ENCODE data around the gene FKBP11.

The FKBP11 gene

GRCh38 chr12:48954841-48955501 lies 29.7 kb upstream of the FKBP11 start:
- Histone ChIP-seq H3K36me3 (replicated peaks; ENCODE audit: insufficient read depth, low read length) (no peaks in the 10 kb centered on the region), H3K4me2 (ENCODE audit: low read depth, low read length) (no peak overlapping the region), H3K4me3 (ENCODE audit: low read length) (no peak overlapping the region)

GRCh38 chr12:48954061-48954460 lies 28.8 kb upstream of the FKBP11 start:
- H3K4me3 ChIP-seq (ENCODE audit: low read length) = no peak overlapping the region
- no peaks in the 10 kb centered on the region for H3K9me3 ChIP-seq (replicated peaks; ENCODE audit: insufficient read depth, low read length)
- peaks cover 60% of the 10 kb centered on the region for H3K79me2 ChIP-seq (ENCODE audit: low read length)
- no peak overlapping the region for H3K27ac ChIP-seq (ENCODE audit: low read length)
- H3K4me2 ChIP-seq (ENCODE audit: low read depth, low read length) = no peak overlapping the region
- no peak overlapping the region for H3K9ac ChIP-seq (ENCODE audit: low read length)
- no peaks in the 10 kb centered on the region for H3K36me3 ChIP-seq (replicated peaks; ENCODE audit: insufficient read depth, low read length)
- no peak for DNase-seq
- no peak overlapping the region for H2AFZ ChIP-seq (ENCODE audit: low read length)
- no peak for TF ChIP-seq CTCF (IDR thresholded peaks at IDR 0.05; ENCODE audit: low read length)
- TF ChIP-seq EZH2 (optimal IDR thresholded peaks at IDR 0.05; ENCODE audit: low read depth, low read length) = no peak
- TF ChIP-seq EZH2phosphoT487 (IDR thresholded peaks at IDR 0.05; ENCODE audit: low read length) = no peak
- no peaks in the 10 kb centered on the region for H3K27me3 ChIP-seq (replicated peaks; ENCODE audit: insufficient read depth, low read length)
- no peaks in the 10 kb centered on the region for H4K20me1 ChIP-seq (ENCODE audit: insufficient read depth, low read length)
- peaks cover 15% of the 10 kb centered on the region for H3K4me1 ChIP-seq (ENCODE audit: low read length)
- no peaks in the 10 kb centered on the region for H3K9me2 ChIP-seq (replicated peaks; ENCODE audit: insufficient read depth, low read length)
- H3F3A ChIP-seq (ENCODE audit: insufficient read depth, low read length) = no peaks in the 10 kb centered on the region; the same call in 1 of the 2 replicates

More at GRCh38 chr12:48954841-48955501, 29.7 kb upstream of the FKBP11 start:
- Histone ChIP-seq H3K4me1 (ENCODE audit: low read length) (peaks cover 15% of the 10 kb centered on the region), H3F3A (ENCODE audit: insufficient read depth, low read length) (no peaks in the 10 kb centered on the region; the same call in 1 of the 2 replicates), H3K9me3 (replicated peaks; ENCODE audit: insufficient read depth, low read length) (no peaks in the 10 kb centered on the region), H3K27me3 (replicated peaks; ENCODE audit: insufficient read depth, low read length) (no peaks in the 10 kb centered on the region), H3K9me2 (replicated peaks; ENCODE audit: insufficient read depth, low read length) (no peaks in the 10 kb centered on the region), H3K9ac (ENCODE audit: low read length) (no peak overlapping the region), H2AFZ (ENCODE audit: low read length) (no peak overlapping the region), H3K79me2 (ENCODE audit: low read length) (peaks cover 56% of the 10 kb centered on the region), H4K20me1 (ENCODE audit: insufficient read depth, low read length) (no peaks in the 10 kb centered on the region), H3K27ac (ENCODE audit: low read length) (no peak overlapping the region)
- TF ChIP-seq EZH2 (optimal IDR thresholded peaks at IDR 0.05; ENCODE audit: low read depth, low read length) (no peak), EZH2phosphoT487 (IDR thresholded peaks at IDR 0.05; ENCODE audit: low read length) (no peak), CTCF (IDR thresholded peaks at IDR 0.05; ENCODE audit: low read length) (no peak)
- no peak for DNase-seq

DNA sequence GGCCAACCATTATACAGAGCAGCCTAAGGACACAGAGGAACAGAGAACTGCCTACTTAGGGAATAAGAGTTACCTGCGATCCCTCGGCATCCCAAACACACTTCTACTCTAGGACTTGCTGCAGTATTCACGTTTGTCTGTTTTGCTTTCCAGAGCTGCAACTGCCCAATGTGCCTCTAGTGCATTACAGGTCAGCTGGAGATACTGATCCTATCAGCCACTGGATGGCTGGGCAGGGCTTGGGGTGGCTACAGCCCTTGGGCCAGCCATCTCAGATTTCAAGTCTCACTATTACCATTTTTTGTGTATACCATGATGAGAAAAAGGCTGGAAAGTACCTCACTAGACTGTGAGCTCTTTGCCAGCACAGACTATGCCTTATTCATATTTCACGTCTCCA lies 27.4 kb upstream of the FKBP11 start:
- H3K9me3 ChIP-seq (replicated peaks; ENCODE audit: insufficient read depth, low read length) = no peaks in the 10 kb centered on the region
- H3K4me3 ChIP-seq (ENCODE audit: low read length) = no peak overlapping the region
- no peaks in the 10 kb centered on the region for H3K36me3 ChIP-seq (replicated peaks; ENCODE audit: insufficient read depth, low read length)
- H3K79me2 ChIP-seq (ENCODE audit: low read length) = peaks cover 60% of the 10 kb centered on the region
- no peak overlapping the region for H3K27ac ChIP-seq (ENCODE audit: low read length)
- no peaks in the 10 kb centered on the region for H3F3A ChIP-seq (ENCODE audit: insufficient read depth, low read length)
- peaks cover 10% of the 10 kb centered on the region for H3K4me1 ChIP-seq (ENCODE audit: low read length)
- H2AFZ ChIP-seq (ENCODE audit: low read length) = no peak overlapping the region
- no peak overlapping the region for H3K4me2 ChIP-seq (ENCODE audit: low read depth, low read length)
- no peaks in the 10 kb centered on the region for H3K27me3 ChIP-seq (replicated peaks; ENCODE audit: insufficient read depth, low read length)
- TF ChIP-seq EZH2 (optimal IDR thresholded peaks at IDR 0.05; ENCODE audit: low read depth, low read length) (no peak), EZH2phosphoT487 (IDR thresholded peaks at IDR 0.05; ENCODE audit: low read length) (no peak), CTCF (IDR thresholded peaks at IDR 0.05; ENCODE audit: low read length) (no peak)
- no peaks in the 10 kb centered on the region for H4K20me1 ChIP-seq (ENCODE audit: insufficient read depth, low read length)
- no peaks in the 10 kb centered on the region for H3K9me2 ChIP-seq (replicated peaks; ENCODE audit: insufficient read depth, low read length)
- no peak for DNase-seq
- no peak overlapping the region for H3K9ac ChIP-seq (ENCODE audit: low read length)

Measured in MM.1S (cell line).